Measurements from ENCODE around the gene TMEM184C. TPM values are rescaled to one million over a fixed set of nuclear protein-coding genes. Genes with fewer than 3 reads are reported as not detected.
A peak's percentile ranks its signal among the peaks of the same experiment; 100 is the strongest.

TMEM184C gene
- total and polyA plus RNA-seq, 7 experiments from 2014 or later = 13.7 to 28.3 (median 26.2) TPM

DNA sequence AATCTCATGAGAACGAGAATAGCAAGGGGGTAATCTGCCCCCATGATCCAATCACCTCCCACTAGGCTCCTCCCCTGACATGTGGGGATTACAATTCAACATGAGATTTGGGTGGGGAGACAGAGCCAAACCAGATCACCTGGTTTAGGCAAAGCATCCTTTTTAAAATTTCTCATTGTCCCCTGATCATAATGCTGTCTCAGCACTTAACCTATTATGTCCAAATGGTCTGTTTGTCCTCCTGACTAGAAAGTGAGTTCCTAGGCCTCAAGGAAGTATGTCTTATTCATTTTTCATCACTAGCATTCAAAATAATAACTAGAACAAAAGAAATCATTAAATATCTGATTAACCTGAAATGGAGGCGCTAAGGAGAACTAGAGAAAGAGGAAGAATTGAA is 74.6 kb downstream of the TMEM184C start:
- Mint-ChIP-seq H3K27me3 (peaks cover 13 to 43% (median 30%) of the 10 kb centered on the region in 5 donors), H3K9me3 (peaks cover 0 to 2% (median 0%) of the 10 kb centered on the region in 11 donors), H3K36me3 (peaks cover 0 to 2% (median 0%) of the 10 kb centered on the region in 5 donors), H3K4me1 (peaks cover 0 to 6% (median 0%) of the 10 kb centered on the region in 7 donors), H3K27ac (no peak overlapping the region), H3K4me3 (no peak overlapping the region)
- no peak overlapping the region for H3K27ac ChIP-seq (ENCODE audit: low read depth, low read length)
- no peaks in the 10 kb centered on the region for H3K36me3 ChIP-seq (ENCODE audit: control insufficient read depth in 2 of 3, insufficient read depth in 3 of 3, low read length in 3 of 3)
- no peak for DNase-seq
- intact Hi-C loops (cut with micrococcal nuclease) = no loop called here
- no peaks in the 10 kb centered on the region for H3K9me3 ChIP-seq (ENCODE audit: control insufficient read depth in 2 of 3, low read length in 3 of 3)
- ChIA-PET CTCF (no interaction called here), POLR2A (no interaction called here)
- H3K27me3 ChIP-seq (ENCODE audit: control insufficient read depth in 2 of 2, insufficient read depth in 2 of 2, low read length in 2 of 2) = no peaks in the 10 kb centered on the region
- H3K4me1 ChIP-seq (ENCODE audit: control insufficient read depth in 2 of 2, insufficient read depth in 2 of 2, low read length in 2 of 2) = no peaks in the 10 kb centered on the region
- ATAC-seq = no peak
- H3K4me3 ChIP-seq (ENCODE audit: low read length) = no peak overlapping the region

GRCh38 chr4:147693218-147693617 is 76.0 kb downstream of the TMEM184C start:
- intact Hi-C loops (cut with micrococcal nuclease) = no loop called here
- Histone ChIP-seq H3K9me3 (ENCODE audit: control insufficient read depth in 2 of 3, low read length in 3 of 3) (no peaks in the 10 kb centered on the region), H3K4me3 (ENCODE audit: low read length) (no peak overlapping the region), H3K27me3 (ENCODE audit: control insufficient read depth in 2 of 2, insufficient read depth in 2 of 2, low read length in 2 of 2) (no peaks in the 10 kb centered on the region), H3K4me1 (ENCODE audit: control insufficient read depth in 2 of 2, insufficient read depth in 2 of 2, low read length in 2 of 2) (no peaks in the 10 kb centered on the region), H3K27ac (ENCODE audit: low read depth, low read length) (no peak overlapping the region), H3K36me3 (ENCODE audit: control insufficient read depth in 2 of 3, insufficient read depth in 3 of 3, low read length in 3 of 3) (no peaks in the 10 kb centered on the region)
- ChIA-PET POLR2A (interaction anchor here (1.5 kb wide), 1 partner anchor 9 kb away, joined by 3 read pairs; the partner anchor contains the start of gene PRMT9), CTCF (no interaction called here)
- H3K27me3 Mint-ChIP-seq = peaks cover 15 to 43% (median 36%) of the 10 kb centered on the region in 5 donors
- DNase-seq (no peak), ATAC-seq (no peak)
- no peak overlapping the region for H3K4me3 Mint-ChIP-seq
- H3K9me3 Mint-ChIP-seq = no peaks in the 10 kb centered on the region
- no peak overlapping the region for H3K27ac Mint-ChIP-seq
- peaks cover 0 to 6% (median 0%) of the 10 kb centered on the region in 7 donors for H3K4me1 Mint-ChIP-seq
- no peaks in the 10 kb centered on the region for H3K36me3 Mint-ChIP-seq

GRCh38 chr4:147696866-147697265 is 79.7 kb downstream of the TMEM184C start:
- Mint-ChIP-seq H3K4me1 (no peaks in the 10 kb centered on the region), H3K36me3 (no peaks in the 10 kb centered on the region), H3K27me3 (peaks cover 6 to 33% (median 23%) of the 10 kb centered on the region in 5 donors), H3K9me3 (peaks cover 0 to 13% (median 0%) of the 10 kb centered on the region in 11 donors), H3K4me3 (no peak overlapping the region), H3K27ac (no peak overlapping the region)
- H3K4me3 ChIP-seq (ENCODE audit: low read length) = no peak overlapping the region
- H3K27ac ChIP-seq (ENCODE audit: low read depth, low read length) = no peak overlapping the region
- ChIA-PET POLR2A (no interaction called here), CTCF (interaction anchor here (0.6 to 1.6 kb wide), 2 partner anchors 11 to 401 kb away, joined by 4 to 11 read pairs; no protein-coding TSS in a partner anchor)
- DNase-seq (no peak), ATAC-seq (no peak)
- H3K9me3 ChIP-seq (ENCODE audit: control insufficient read depth in 2 of 3, low read length in 3 of 3) = no peaks in the 10 kb centered on the region
- H3K36me3 ChIP-seq (ENCODE audit: control insufficient read depth in 2 of 3, insufficient read depth in 3 of 3, low read length in 3 of 3) = no peaks in the 10 kb centered on the region
- no peaks in the 10 kb centered on the region for H3K27me3 ChIP-seq (ENCODE audit: control insufficient read depth in 2 of 2, insufficient read depth in 2 of 2, low read length in 2 of 2)
- no peaks in the 10 kb centered on the region for H3K4me1 ChIP-seq (ENCODE audit: control insufficient read depth in 2 of 2, insufficient read depth in 2 of 2, low read length in 2 of 2)
- intact Hi-C loops (cut with micrococcal nuclease) = no loop called here

- no peak overlapping the region for H3K4me3 Mint-ChIP-seq
- H3K4me3 ChIP-seq (ENCODE audit: low read length) = no peak overlapping the region
- intact Hi-C loops (cut with micrococcal nuclease) = loop anchor here (5.0 kb wide), 1 partner anchor 188 kb away; no protein-coding TSS in a partner anchor
- peaks cover 0 to 29% (median 0%) of the 10 kb centered on the region in 5 donors for H3K27me3 Mint-ChIP-seq
- no peaks in the 10 kb centered on the region for H3K36me3 ChIP-seq (ENCODE audit: control insufficient read depth in 2 of 3, insufficient read depth in 3 of 3, low read length in 3 of 3)
- ATAC-seq (no peak), DNase-seq (no peak)
- no peaks in the 10 kb centered on the region for H3K9me3 ChIP-seq (ENCODE audit: control insufficient read depth in 2 of 3, low read length in 3 of 3)
- no peaks in the 10 kb centered on the region for H3K4me1 ChIP-seq (ENCODE audit: control insufficient read depth in 2 of 2, insufficient read depth in 2 of 2, low read length in 2 of 2)
- no peaks in the 10 kb centered on the region for H3K27me3 ChIP-seq (ENCODE audit: control insufficient read depth in 2 of 2, insufficient read depth in 2 of 2, low read length in 2 of 2)
- peaks cover 0 to 8% (median 0%) of the 10 kb centered on the region in 7 donors for H3K4me1 Mint-ChIP-seq
- ChIA-PET POLR2A (no interaction called here), CTCF (interaction anchor here (0.7 to 1.9 kb wide), 4 partner anchors 21 to 272 kb away, joined by 3 to 8 read pairs (median 4); no protein-coding TSS in a partner anchor)
- H3K27ac ChIP-seq (ENCODE audit: low read depth, low read length) = no peak overlapping the region
- no peak overlapping the region for H3K27ac Mint-ChIP-seq
- peaks cover 0 to 5% (median 0%) of the 10 kb centered on the region in 11 donors for H3K9me3 Mint-ChIP-seq
- no peaks in the 10 kb centered on the region for H3K36me3 Mint-ChIP-seq
Observed at GRCh38 chr4:147704846-147705245, 87.6 kb downstream of the TMEM184C start.

- peak; percentile 80 for ATAC-seq
- Mint-ChIP-seq H3K36me3 (no peaks in the 10 kb centered on the region), H3K27me3 (peaks cover 0 to 14% (median 0%) of the 10 kb centered on the region in 5 donors), H3K27ac (no peak overlapping the region), H3K4me1 (peaks cover 0 to 8% (median 0%) of the 10 kb centered on the region in 7 donors), H3K4me3 (no peak overlapping the region), H3K9me3 (no peaks in the 10 kb centered on the region)
- Histone ChIP-seq H3K27ac (ENCODE audit: low read depth, low read length) (no peak overlapping the region), H3K36me3 (ENCODE audit: control insufficient read depth in 2 of 3, insufficient read depth in 3 of 3, low read length in 3 of 3) (no peaks in the 10 kb centered on the region), H3K27me3 (ENCODE audit: control insufficient read depth in 2 of 2, insufficient read depth in 2 of 2, low read length in 2 of 2) (no peaks in the 10 kb centered on the region), H3K9me3 (ENCODE audit: control insufficient read depth in 2 of 3, low read length in 3 of 3) (no peaks in the 10 kb centered on the region), H3K4me3 (ENCODE audit: low read length) (no peak overlapping the region), H3K4me1 (ENCODE audit: control insufficient read depth in 2 of 2, insufficient read depth in 2 of 2, low read length in 2 of 2) (no peaks in the 10 kb centered on the region)
- POLR2A ChIA-PET = interaction anchor here (0.6 to 1.0 kb wide), 2 partner anchors 23 to 1542 kb away, joined by 3 to 4 read pairs; no protein-coding TSS in a partner anchor
- CTCF ChIA-PET = interaction anchor here (1.0 to 4.2 kb wide), 5 partner anchors 11 to 161 kb away, joined by 3 to 45 read pairs (median 3); no protein-coding TSS in a partner anchor
- peak in 7 of 9 donors; percentile 26 to 52 (median 44) for DNase-seq
- intact Hi-C loops (cut with micrococcal nuclease) = loop anchor here (1.0 to 5.0 kb wide), 5 partner anchors 23 to 191 kb away; partner anchors contain the start of gene PRMT9 (in 1 of the 2)
Observed at GRCh38 chr4:147707892-147708672, 90.9 kb downstream of the TMEM184C start.

DNA sequence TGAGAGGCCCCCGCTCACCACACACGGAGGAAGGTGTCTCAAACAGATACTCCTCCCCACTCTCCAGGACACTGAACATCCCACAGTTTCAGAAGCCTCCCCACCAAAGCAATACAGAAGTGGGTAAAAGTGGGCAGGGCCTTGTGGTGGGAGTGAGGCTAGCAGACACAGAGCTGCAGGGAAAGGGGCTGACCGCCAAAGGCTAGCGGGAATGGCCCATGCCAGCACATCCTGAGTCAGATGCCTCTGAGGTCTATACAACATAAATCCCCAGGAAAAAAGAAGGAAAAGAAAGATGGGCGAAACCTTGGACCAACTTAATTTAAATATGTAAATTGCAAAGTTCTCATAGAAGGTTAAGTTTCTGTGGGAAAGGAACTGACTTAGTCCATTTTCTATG is 92.8 kb downstream of the TMEM184C start:
- Mint-ChIP-seq H3K27me3 (peaks cover 0 to 20% (median 0%) of the 10 kb centered on the region in 5 donors), H3K4me1 (peaks cover 0 to 8% (median 0%) of the 10 kb centered on the region in 7 donors), H3K27ac (no peak overlapping the region), H3K9me3 (no peaks in the 10 kb centered on the region), H3K4me3 (no peak overlapping the region), H3K36me3 (no peaks in the 10 kb centered on the region)
- intact Hi-C loops (cut with micrococcal nuclease) = loop anchor here (2.0 to 5.0 kb wide), 2 partner anchors 21 to 193 kb away; no protein-coding TSS in a partner anchor
- no peak for DNase-seq
- Histone ChIP-seq H3K27ac (ENCODE audit: low read depth, low read length) (no peak overlapping the region), H3K4me3 (ENCODE audit: low read length) (no peak overlapping the region), H3K9me3 (ENCODE audit: control insufficient read depth in 2 of 3, low read length in 3 of 3) (no peaks in the 10 kb centered on the region), H3K27me3 (ENCODE audit: control insufficient read depth in 2 of 2, insufficient read depth in 2 of 2, low read length in 2 of 2) (no peaks in the 10 kb centered on the region), H3K36me3 (ENCODE audit: control insufficient read depth in 2 of 3, insufficient read depth in 3 of 3, low read length in 3 of 3) (no peaks in the 10 kb centered on the region), H3K4me1 (ENCODE audit: control insufficient read depth in 2 of 2, insufficient read depth in 2 of 2, low read length in 2 of 2) (no peaks in the 10 kb centered on the region)
- POLR2A ChIA-PET = no interaction called here
- ATAC-seq = no peak
- CTCF ChIA-PET = interaction anchor here (1.3 to 4.2 kb wide), 2 partner anchors 23 to 155 kb away, joined by 4 to 45 read pairs; no protein-coding TSS in a partner anchor

All from naive thymus-derived CD4-positive, alpha-beta T cell (primary cell).